IMR-90 (cell line): ENCODE data around the gene RUNX3. TPM values are rescaled to one million over a fixed set of nuclear protein-coding genes. Genes with fewer than 3 reads are reported as not detected.

ENCODE experiments used
- ATAC-seq: fragments of 200-7000 bp; cut with Tn5 transposase; 2 replicates; pipeline ENCODE4 v1.9.1; 2020; ENCODE audit warnings: low read depth, mild to moderate bottlenecking, moderate library complexity
- BruUV-seq: library from RNA; stranded (reverse); fragments of 400-500 nt; replicated peaks from 2 replicates; lab custom pipeline; 2021; lab: Mats Ljungman, UMichigan
- CTCF ChIA-PET: fragments of 300-600 bp; formaldehyde crosslinking; extraction: SDS; loops from one replicate; lab custom pipeline; 2021; ENCODE audit warnings: antibody characterized with exemption; lab: Yijun Ruan, JAX
- POLR2A ChIA-PET: fragments of 300-600 bp; sonication (Branson Sonifier 250); formaldehyde crosslinking; loops from one replicate; lab custom pipeline; 2022; ENCODE audit warnings: antibody characterized with exemption; ENCODE audit not compliant: unreplicated experiment; lab: Charles Lee
- DNase-seq: peaks from one replicate; pipeline ENCODE4 v3.0.0; 2013
- H2AFZ ChIP-seq: replicated peaks from 2 replicates; pipeline ENCODE3; 2013; ENCODE audit warnings: low read length, mild to moderate bottlenecking; ENCODE audit not compliant: poor library complexity
- H2AK5ac ChIP-seq: 2 replicates; pipeline ENCODE4 v1.6.1; 2013; ENCODE audit warnings: low read depth, low read length, inconsistent platforms
- H2AK9ac ChIP-seq: replicated peaks from 2 replicates; pipeline ENCODE3; 2013; ENCODE audit warnings: mild to moderate bottlenecking, low read depth, low read length, moderate library complexity; ENCODE audit not compliant: poor library complexity
- H2BK120ac ChIP-seq: 2 replicates; pipeline ENCODE4 v1.6.1; 2013; ENCODE audit warnings: low read depth, low read length, inconsistent platforms
- H2BK15ac ChIP-seq: 3 replicates; pipeline ENCODE4 v1.6.1; 2013; ENCODE audit warnings: low read depth, low read length, inconsistent platforms
- H2BK20ac ChIP-seq: 2 replicates; pipeline ENCODE4 v1.6.1; 2013; ENCODE audit warnings: low read depth, mild to moderate bottlenecking, inconsistent platforms, low read length, moderate library complexity
- H2BK5ac ChIP-seq: 2 replicates; pipeline ENCODE4 v1.6.1; 2013; ENCODE audit warnings: mild to moderate bottlenecking, low read depth, low read length, inconsistent platforms; ENCODE audit not compliant: poor library complexity, severe bottlenecking
- H3K14ac ChIP-seq: replicated peaks from 2 replicates; pipeline ENCODE4 v1.6.1; 2013; ENCODE audit warnings: low read depth, low read length, inconsistent platforms
- H3K18ac ChIP-seq: 2 replicates; pipeline ENCODE4 v1.6.1; 2013; ENCODE audit warnings: low read depth, low read length, control low read depth
- H3K23ac ChIP-seq: 2 replicates; pipeline ENCODE4 v1.6.1; 2013; ENCODE audit warnings: low read depth, low read length, inconsistent platforms
- H3K27ac ChIP-seq: 2 replicates; pipeline ENCODE4 v1.5.1; 2013; ENCODE audit warnings: mild to moderate bottlenecking, control low read depth, low read length; ENCODE audit not compliant: insufficient read depth
- H3K27me3 ChIP-seq: 2 replicates; pipeline ENCODE4 v1.6.1; 2013; ENCODE audit warnings: low read length; ENCODE audit not compliant: control insufficient read depth, insufficient read depth
- H3K36me3 ChIP-seq: 2 replicates; pipeline ENCODE4 v1.6.1; 2013; ENCODE audit warnings: low read length, mixed read lengths; ENCODE audit not compliant: control insufficient read depth, insufficient read depth
- H3K4ac ChIP-seq: 2 replicates; pipeline ENCODE4 v1.6.1; 2013; ENCODE audit warnings: low read depth, low read length, inconsistent platforms
- H3K4me1 ChIP-seq: 2 replicates; pipeline ENCODE4 v1.6.1; 2013; ENCODE audit warnings: low read length, mixed read lengths; ENCODE audit not compliant: control insufficient read depth, insufficient read depth
- H3K4me2 ChIP-seq: 2 replicates; pipeline ENCODE4 v1.6.1; 2013; ENCODE audit warnings: low read depth, mild to moderate bottlenecking, control low read depth, low read length, moderate library complexity
- H3K4me3 ChIP-seq: 2 replicates; pipeline ENCODE4 v1.5.1; 2013; ENCODE audit warnings: low read depth, mild to moderate bottlenecking, control low read depth, low read length, moderate library complexity; ENCODE audit not compliant: insufficient read depth
- H3K56ac ChIP-seq: 2 replicates; pipeline ENCODE4 v1.6.1; 2013; ENCODE audit warnings: low read length, inconsistent platforms; ENCODE audit not compliant: insufficient read depth; ENCODE audit errors: extremely low read depth
- H3K79me1 ChIP-seq, 2 experiments: 2 replicates each; pipeline ENCODE4 v1.6.1; 2013; ENCODE audit warnings: low read length in 2 of 2, inconsistent platforms in 1 of 2, low read depth in 1 of 2
- H3K9ac ChIP-seq: 2 replicates; pipeline ENCODE4 v1.6.1; 2013; ENCODE audit warnings: low read depth, low read length, control low read depth
- H3K9me1 ChIP-seq: 2 replicates; pipeline ENCODE4 v1.6.1; 2013; ENCODE audit warnings: low read length, inconsistent platforms; ENCODE audit not compliant: insufficient read depth
- H3K9me3 ChIP-seq: 2 replicates; pipeline ENCODE4 v1.6.1; 2013; ENCODE audit warnings: low read length; ENCODE audit not compliant: control insufficient read depth, insufficient read depth
- H4K20me1 ChIP-seq: 2 replicates; pipeline ENCODE4 v1.6.1; 2013; ENCODE audit warnings: low read length, inconsistent platforms; ENCODE audit not compliant: insufficient read depth
- H4K5ac ChIP-seq: 2 replicates; pipeline ENCODE4 v1.6.1; 2013; ENCODE audit warnings: mild to moderate bottlenecking, low read depth, low read length, control low read depth
- H4K8ac ChIP-seq, 2 experiments: 2 replicates each; pipeline ENCODE4 v1.6.1; 2013; ENCODE audit warnings: low read depth in 2 of 2, low read length in 2 of 2, control low read depth in 1 of 2, inconsistent platforms in 1 of 2
- H4K91ac ChIP-seq: 2 replicates; pipeline ENCODE4 v1.6.1; 2013; ENCODE audit warnings: low read depth, low read length, inconsistent platforms; ENCODE audit not compliant: insufficient read depth
- BHLHE40 ChIP-seq: fragments of 150-350 bp; IDR thresholded peaks from 2 replicates; pipeline ENCODE4 v1.6.1; 2016; ENCODE audit warnings: mild to moderate bottlenecking, low read depth, low read length
- MAFK ChIP-seq: IDR thresholded peaks from 2 replicates; pipeline ENCODE4 v1.6.1; 2012; ENCODE audit warnings: low read depth, low read length, improper control_type of control experiment
- WGBS, 2 experiments: methylation state at CpG; one replicate each; pipeline versions ENCODE4 v1.1.5 to v1.1.7; 2013; ENCODE audit warnings: missing lambda C conversion rate in 2 of 2; ENCODE audit not compliant: insufficient read length in 1 of 2; ENCODE audit errors: extremely low coverage in 2 of 2; 5-methylcytosine and 5-hydroxymethylcytosine counted together
- dilution Hi-C: fragments of 300-500 bp; cut with HindIII; formaldehyde crosslinking; loops from one replicate; pipeline ENCODE4 v1.14.3; 2018; ENCODE audit warnings: low sequenced_read_pairs; ENCODE audit not compliant: unreplicated experiment
- in situ Hi-C: fragments of 300-500 bp; cut with MboI; formaldehyde crosslinking; loops from 3 replicates; pipeline ENCODE4 v1.14.3; 2019; ENCODE audit warnings: low sequenced_read_pairs, inconsistent platforms, mixed read lengths
- intact Hi-C: fragments of 100-400 bp; cut with micrococcal nuclease; formaldehyde crosslinking; loops from 2 replicates; pipeline ENCODE4 v1.10.0; 2022
- polyA plus RNA-seq, 3 experiments: library from polyadenylated mRNA; depleted of rRNA; stranded (reverse); fragments of >200 nt; gene quantifications; 2 replicates each; pipeline ENCODE4 v1.2.3, GENCODE V29; 2012; ENCODE audit warnings: low replicate concordance in 1 of 3
- total RNA-seq: library from RNA; depleted of rRNA; stranded (reverse); fragments of >200 nt; gene quantifications from 2 replicates; pipeline ENCODE4 v1.2.3, GENCODE V29; 2012
- TF ChIP-seq, protein P1 (sequence below): conservative IDR thresholded peaks from 2 replicates; pipeline ENCODE4 v1.5.1; 2012; ENCODE audit warnings: mild to moderate bottlenecking, low read depth, low read length, improper control_type of control experiment

RUNX3 gene
- total and polyA plus RNA-seq, 2 of the 4 experiments (the other 2 are of a cell fraction), result 0.07 TPM; not detected in 1

DNA sequence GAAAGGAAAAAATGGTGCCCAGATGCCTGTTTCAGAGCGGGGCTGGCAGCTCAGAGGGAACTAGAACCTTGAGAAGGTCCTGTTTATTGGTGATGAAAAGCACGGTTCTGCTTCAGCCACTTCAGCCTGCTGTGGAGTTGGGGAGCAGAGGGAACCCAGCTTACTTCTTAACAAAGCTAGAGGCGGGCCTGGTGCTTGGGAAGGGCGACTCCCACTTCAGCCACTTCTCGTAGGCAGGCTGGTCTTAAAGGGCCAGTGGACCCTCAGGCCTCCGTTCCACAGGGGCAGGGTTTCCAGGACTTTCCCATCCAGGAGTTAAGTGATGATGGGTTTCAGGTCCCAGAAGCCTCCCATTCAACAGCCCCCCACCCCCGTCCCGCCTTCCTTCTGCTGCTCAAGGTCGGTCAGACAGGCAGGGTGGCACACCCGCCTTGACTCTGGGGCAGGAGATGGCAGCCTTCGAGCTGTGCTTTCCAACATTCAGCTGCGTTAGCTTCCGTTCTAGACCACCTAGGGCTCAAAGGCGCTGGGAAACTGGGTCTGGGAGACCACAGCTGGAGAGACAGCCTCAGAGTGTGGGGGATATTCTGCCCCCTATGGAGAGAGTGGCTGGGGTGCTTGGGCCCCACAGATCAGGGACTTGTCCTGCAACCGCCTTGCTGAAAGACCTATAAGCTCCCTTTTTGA lies 3.4 kb downstream of the RUNX3 start:
- no peak overlapping the region for H3K4me3 ChIP-seq
- H3K79me1 ChIP-seq, result no peaks in the 10 kb centered on the region
- CTCF ChIA-PET, result interaction anchor here (2.3 kb wide), 1 partner anchor 110 kb away, joined by 8 read pairs; no protein-coding TSS in a partner anchor
- no peak overlapping the region for H3K18ac ChIP-seq
- no peak overlapping the region for H3K14ac ChIP-seq
- peak overlapping the region; percentile 81 for H2AFZ ChIP-seq
- no peaks in the 10 kb centered on the region for H3K36me3 ChIP-seq
- DNase-seq (no peak), ATAC-seq (peak; percentile 40)
- H3K4me1 ChIP-seq, result no peaks in the 10 kb centered on the region
- H3K9me1 ChIP-seq, result peaks cover 14% of the 10 kb centered on the region
- no CpG with 5 or more reads among the region's 15 CpGs for WGBS, 2 experiments
- peaks cover 18% of the 10 kb centered on the region for H4K20me1 ChIP-seq
- peak overlapping the region; percentile 37 for H2AK5ac ChIP-seq
- dilution Hi-C loops, result no loop called here
- no peak overlapping the region for H3K23ac ChIP-seq
- H4K91ac ChIP-seq, result 0 out of 2 replicates have a peak overlapping the region, but pooled peaks have one; percentile 22
- peak overlapping the region; percentile 42 for H2AK9ac ChIP-seq
- H3K27me3 ChIP-seq, result peaks cover 76% of the 10 kb centered on the region
- H2BK20ac ChIP-seq, result no peak overlapping the region
- no peak overlapping the region for H2BK15ac ChIP-seq
- H4K5ac ChIP-seq, result no peak overlapping the region
- H3K4ac ChIP-seq, result peak overlapping the region; percentile 43; the same call in 1 of the 2 replicates
- intact Hi-C loops, result no loop called here
- H4K8ac ChIP-seq, result peak overlapping the region in 1 of 2 experiments; percentile 48; a peak in 1 of 4 replicates
- no peak overlapping the region for H3K9ac ChIP-seq
- TF ChIP-seq, protein P1, sequence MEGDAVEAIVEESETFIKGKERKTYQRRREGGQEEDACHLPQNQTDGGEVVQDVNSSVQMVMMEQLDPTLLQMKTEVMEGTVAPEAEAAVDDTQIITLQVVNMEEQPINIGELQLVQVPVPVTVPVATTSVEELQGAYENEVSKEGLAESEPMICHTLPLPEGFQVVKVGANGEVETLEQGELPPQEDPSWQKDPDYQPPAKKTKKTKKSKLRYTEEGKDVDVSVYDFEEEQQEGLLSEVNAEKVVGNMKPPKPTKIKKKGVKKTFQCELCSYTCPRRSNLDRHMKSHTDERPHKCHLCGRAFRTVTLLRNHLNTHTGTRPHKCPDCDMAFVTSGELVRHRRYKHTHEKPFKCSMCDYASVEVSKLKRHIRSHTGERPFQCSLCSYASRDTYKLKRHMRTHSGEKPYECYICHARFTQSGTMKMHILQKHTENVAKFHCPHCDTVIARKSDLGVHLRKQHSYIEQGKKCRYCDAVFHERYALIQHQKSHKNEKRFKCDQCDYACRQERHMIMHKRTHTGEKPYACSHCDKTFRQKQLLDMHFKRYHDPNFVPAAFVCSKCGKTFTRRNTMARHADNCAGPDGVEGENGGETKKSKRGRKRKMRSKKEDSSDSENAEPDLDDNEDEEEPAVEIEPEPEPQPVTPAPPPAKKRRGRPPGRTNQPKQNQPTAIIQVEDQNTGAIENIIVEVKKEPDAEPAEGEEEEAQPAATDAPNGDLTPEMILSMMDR, result no peak
- no peak for TF ChIP-seq BHLHE40
- no peak for TF ChIP-seq MAFK
- H3K27ac ChIP-seq, result no peak overlapping the region
- BruUV-seq, result no TSS peak
- in situ Hi-C loops, result no loop called here
- H2BK5ac ChIP-seq, result no peak overlapping the region
- peaks cover 2% of the 10 kb centered on the region for H3K9me3 ChIP-seq
- H2BK120ac ChIP-seq, result peak overlapping the region; percentile 23; the same call in 1 of the 2 replicates
- POLR2A ChIA-PET, result interaction anchor here (0.5 kb wide), 1 partner anchor 227 kb away, joined by 4 read pairs; no protein-coding TSS in a partner anchor
- H3K56ac ChIP-seq, result no peak overlapping the region
- no peak overlapping the region; the same call in 1 of the 2 replicates for H3K4me2 ChIP-seq
